ENCODE results near the gene SLC30A2.

DNA sequence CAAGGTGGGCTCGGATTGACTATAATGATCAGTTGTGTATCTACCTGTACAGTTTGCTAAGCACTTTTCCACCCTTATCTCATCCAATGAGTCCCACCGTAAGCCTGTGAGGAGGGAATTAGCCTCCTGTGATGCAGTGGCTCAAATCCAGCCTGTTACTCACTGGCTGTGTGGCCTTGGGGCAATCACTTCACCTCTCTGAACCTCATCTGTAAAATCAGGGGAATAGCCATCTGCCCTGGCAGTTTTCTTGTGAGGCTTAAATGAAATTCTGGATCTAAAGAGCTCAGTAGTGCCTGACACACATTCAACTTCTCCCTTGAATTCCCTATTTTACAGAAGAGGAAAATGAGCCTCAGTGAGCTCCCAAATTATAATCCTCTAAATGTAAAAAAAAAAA is 31.7 kb downstream of the SLC30A2 start:
- TF ChIP-seq, protein P1, sequence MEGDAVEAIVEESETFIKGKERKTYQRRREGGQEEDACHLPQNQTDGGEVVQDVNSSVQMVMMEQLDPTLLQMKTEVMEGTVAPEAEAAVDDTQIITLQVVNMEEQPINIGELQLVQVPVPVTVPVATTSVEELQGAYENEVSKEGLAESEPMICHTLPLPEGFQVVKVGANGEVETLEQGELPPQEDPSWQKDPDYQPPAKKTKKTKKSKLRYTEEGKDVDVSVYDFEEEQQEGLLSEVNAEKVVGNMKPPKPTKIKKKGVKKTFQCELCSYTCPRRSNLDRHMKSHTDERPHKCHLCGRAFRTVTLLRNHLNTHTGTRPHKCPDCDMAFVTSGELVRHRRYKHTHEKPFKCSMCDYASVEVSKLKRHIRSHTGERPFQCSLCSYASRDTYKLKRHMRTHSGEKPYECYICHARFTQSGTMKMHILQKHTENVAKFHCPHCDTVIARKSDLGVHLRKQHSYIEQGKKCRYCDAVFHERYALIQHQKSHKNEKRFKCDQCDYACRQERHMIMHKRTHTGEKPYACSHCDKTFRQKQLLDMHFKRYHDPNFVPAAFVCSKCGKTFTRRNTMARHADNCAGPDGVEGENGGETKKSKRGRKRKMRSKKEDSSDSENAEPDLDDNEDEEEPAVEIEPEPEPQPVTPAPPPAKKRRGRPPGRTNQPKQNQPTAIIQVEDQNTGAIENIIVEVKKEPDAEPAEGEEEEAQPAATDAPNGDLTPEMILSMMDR (IDR thresholded peaks at IDR 0.05) = no peak
- no peak for TF ChIP-seq POLR2A (IDR thresholded peaks at IDR 0.05)

All from esophagus squamous epithelium (tissue), 4 donors.